ENCODE measurements around the gene PPP2R2B. TPM values are rescaled to one million over a fixed set of nuclear protein-coding genes. Genes with fewer than 3 reads are reported as not detected.

Gene PPP2R2B
- total RNA-seq, 4 donors from 2014 or later = 9.4 to 29.4 (median 20.7) TPM

DNA sequence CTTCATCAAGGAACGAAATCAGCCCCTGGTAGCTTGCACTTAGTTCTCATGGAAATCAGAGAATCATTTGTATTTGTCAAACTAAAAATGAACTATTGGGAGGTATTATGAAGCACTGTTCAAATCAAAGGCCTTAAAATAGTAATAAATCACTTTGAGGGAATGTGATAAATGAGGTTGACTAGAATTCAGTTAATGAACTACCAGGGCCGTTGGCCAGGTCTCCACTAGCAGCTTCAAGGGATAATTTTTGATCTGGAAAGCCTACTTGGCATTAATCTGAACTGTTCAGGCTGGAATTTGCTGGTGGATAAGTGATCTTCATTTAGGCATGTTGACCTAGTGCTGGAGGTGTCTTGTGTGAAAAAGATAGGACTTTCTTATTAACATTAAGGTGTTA lies 286.2 kb downstream of the PPP2R2B start:
- Histone ChIP-seq H3K27ac (no peak overlapping the region), H3K4me3 (no peak overlapping the region), H3K4me1 (no peaks in the 10 kb centered on the region), H3K27me3 (no peaks in the 10 kb centered on the region), H3K9me3 (no peaks in the 10 kb centered on the region), H3K36me3 (peaks cover 0 to 13% (median 0%) of the 10 kb centered on the region in 3 donors)
- DNase-seq (ENCODE audit: low spot score in 2 of 2) = no peak
- TF ChIP-seq POLR2A (IDR thresholded peaks at IDR 0.05) (no peak), EP300 (IDR thresholded peaks at IDR 0.05) (no peak)
- TF ChIP-seq, protein P1, sequence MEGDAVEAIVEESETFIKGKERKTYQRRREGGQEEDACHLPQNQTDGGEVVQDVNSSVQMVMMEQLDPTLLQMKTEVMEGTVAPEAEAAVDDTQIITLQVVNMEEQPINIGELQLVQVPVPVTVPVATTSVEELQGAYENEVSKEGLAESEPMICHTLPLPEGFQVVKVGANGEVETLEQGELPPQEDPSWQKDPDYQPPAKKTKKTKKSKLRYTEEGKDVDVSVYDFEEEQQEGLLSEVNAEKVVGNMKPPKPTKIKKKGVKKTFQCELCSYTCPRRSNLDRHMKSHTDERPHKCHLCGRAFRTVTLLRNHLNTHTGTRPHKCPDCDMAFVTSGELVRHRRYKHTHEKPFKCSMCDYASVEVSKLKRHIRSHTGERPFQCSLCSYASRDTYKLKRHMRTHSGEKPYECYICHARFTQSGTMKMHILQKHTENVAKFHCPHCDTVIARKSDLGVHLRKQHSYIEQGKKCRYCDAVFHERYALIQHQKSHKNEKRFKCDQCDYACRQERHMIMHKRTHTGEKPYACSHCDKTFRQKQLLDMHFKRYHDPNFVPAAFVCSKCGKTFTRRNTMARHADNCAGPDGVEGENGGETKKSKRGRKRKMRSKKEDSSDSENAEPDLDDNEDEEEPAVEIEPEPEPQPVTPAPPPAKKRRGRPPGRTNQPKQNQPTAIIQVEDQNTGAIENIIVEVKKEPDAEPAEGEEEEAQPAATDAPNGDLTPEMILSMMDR (IDR thresholded peaks at IDR 0.05) = no peak
- 68 to 77% methylated on average over 2 of the region's 2 CpGs for WGBS, 2 donors

DNA sequence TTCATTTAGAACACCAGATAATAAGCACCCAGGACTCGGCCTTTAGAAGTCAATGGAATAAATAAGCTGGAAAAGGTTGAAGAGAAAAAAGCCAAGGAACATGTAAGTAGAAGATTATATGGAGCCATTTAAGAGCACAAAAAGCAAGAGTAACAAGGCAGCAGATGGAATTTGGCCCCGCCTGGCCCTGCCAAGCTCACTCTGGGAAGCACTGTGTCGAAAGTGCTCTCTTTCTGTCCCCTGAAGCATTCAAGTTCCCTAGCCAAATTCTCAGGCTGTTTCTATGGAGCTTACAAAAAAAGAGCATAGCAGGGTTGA lies 289.6 kb downstream of the PPP2R2B start:
- whole genome bisulfite sequencing, 2 donors = 80 to 86% methylated on average over 3 of the region's 3 CpGs
- DNase-seq (ENCODE audit: low spot score in 2 of 2) = no peak
- no peaks in the 10 kb centered on the region for H3K4me1 ChIP-seq

DNA sequence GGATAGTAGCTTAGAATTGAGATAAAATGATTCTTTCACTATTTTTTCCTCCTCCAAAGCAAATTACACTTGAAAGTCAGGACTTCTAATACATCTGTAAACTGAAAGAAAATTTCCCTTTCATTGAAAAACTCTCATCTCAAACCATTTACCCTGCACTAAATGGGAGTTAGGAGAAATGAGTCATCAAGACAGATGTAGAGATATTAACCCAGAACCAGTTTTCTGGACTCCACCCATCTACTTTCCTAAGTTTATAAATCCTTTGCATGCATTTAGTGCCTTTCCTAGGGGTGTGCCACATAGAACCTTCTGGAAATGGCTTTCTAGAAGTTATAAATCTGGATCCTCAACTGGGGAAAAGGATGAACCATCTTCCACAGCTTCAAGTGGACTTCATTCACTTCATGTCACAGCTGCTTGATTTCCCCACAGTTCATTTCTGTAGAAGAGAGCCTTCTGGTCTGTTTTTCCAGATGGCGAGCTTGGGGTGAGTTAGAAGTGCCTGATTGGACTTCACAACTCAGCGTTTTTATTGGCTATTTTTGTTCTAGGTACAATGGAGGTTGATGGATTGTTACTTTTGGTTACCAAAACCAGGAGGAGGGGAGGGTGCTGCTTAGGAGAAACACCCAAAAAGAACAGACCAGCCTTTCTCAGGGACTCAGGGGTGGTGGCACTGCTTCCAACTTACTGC lies 290.1 kb downstream of the PPP2R2B start:
- no peak for DNase-seq (ENCODE audit: low spot score in 2 of 2)
- Histone ChIP-seq H3K36me3 (peaks cover 0 to 13% (median 0%) of the 10 kb centered on the region in 3 donors), H3K27me3 (no peaks in the 10 kb centered on the region), H3K27ac (no peak overlapping the region), H3K4me1 (no peaks in the 10 kb centered on the region), H3K9me3 (no peaks in the 10 kb centered on the region), H3K4me3 (no peak overlapping the region)
- TF ChIP-seq EP300 (IDR thresholded peaks at IDR 0.05) (no peak), POLR2A (IDR thresholded peaks at IDR 0.05) (no peak)
- TF ChIP-seq, protein P1 (IDR thresholded peaks at IDR 0.05) = no peak
- WGBS, 2 donors = 78 to 86% methylated on average over 2 of the region's 2 CpGs

More for the DNA sequence above, 289.6 kb downstream of the PPP2R2B start:
- no peak overlapping the region for H3K27ac ChIP-seq
- peaks cover 0 to 13% (median 0%) of the 10 kb centered on the region in 3 donors for H3K36me3 ChIP-seq
- H3K4me3 ChIP-seq = no peak overlapping the region
- no peaks in the 10 kb centered on the region for H3K9me3 ChIP-seq
- no peak for TF ChIP-seq EP300 (IDR thresholded peaks at IDR 0.05)
- TF ChIP-seq, protein P1 (IDR thresholded peaks at IDR 0.05) = no peak
- TF ChIP-seq POLR2A (IDR thresholded peaks at IDR 0.05) = no peak
- H3K27me3 ChIP-seq = no peaks in the 10 kb centered on the region

DNA sequence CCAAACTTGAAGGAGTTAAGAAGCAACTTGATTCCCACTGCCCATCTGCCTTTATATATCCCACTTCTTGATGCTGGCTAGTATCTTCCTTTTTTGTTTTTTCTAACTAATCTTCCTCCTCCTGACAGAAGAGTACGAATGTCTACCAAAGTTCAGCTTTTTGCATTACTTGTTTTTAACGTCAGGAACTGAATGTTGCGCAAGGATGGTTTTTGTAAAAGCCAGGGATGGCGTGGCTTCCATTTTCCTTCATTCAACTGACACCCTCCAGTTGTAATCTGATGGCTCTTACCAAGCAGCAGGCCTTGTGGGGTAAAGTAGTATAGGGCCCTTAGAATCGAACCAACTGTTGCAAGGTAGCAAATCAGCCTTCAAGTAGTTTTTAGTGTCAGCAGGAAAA lies 291.8 kb downstream of the PPP2R2B start:
- no peak overlapping the region for H3K27ac ChIP-seq
- DNase-seq (ENCODE audit: low spot score in 2 of 2) = no peak
- no peaks in the 10 kb centered on the region for H3K9me3 ChIP-seq
- no peaks in the 10 kb centered on the region for H3K27me3 ChIP-seq
- peaks cover 0 to 5% (median 0%) of the 10 kb centered on the region in 3 donors for H3K36me3 ChIP-seq
- no peak overlapping the region for H3K4me3 ChIP-seq
- 80 to 84% methylated on average over 5 of the region's 5 CpGs for WGBS, 2 donors
- no peak for TF ChIP-seq POLR2A (IDR thresholded peaks at IDR 0.05)
- TF ChIP-seq, protein P1 (IDR thresholded peaks at IDR 0.05) = no peak
- TF ChIP-seq EP300 (IDR thresholded peaks at IDR 0.05) = no peak
- no peaks in the 10 kb centered on the region for H3K4me1 ChIP-seq

DNA sequence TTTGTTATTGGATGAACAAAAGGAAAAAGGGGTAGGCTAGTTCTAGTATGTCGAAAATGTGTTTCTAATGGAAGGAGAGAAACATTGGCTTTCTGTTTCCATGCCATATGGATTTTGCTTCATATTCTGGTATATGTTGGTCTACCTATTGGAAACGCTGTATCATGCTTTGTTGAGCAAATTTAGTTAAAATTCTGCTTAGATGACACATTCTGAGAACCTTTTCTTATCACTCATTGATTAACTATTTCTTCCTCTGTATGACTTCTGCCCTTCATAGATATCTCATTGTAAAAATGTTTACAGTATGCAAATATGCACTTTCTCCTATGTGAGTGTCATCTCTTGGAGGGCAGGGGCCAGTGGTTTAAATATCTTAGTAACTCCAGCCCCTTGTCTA lies 293.8 kb downstream of the PPP2R2B start:
- Histone ChIP-seq H3K27me3 (no peaks in the 10 kb centered on the region), H3K27ac (no peak overlapping the region), H3K4me1 (no peaks in the 10 kb centered on the region), H3K36me3 (no peaks in the 10 kb centered on the region), H3K9me3 (no peaks in the 10 kb centered on the region), H3K4me3 (no peak overlapping the region)
- TF ChIP-seq, protein P1 (IDR thresholded peaks at IDR 0.05) = no peak
- no peak for TF ChIP-seq POLR2A (IDR thresholded peaks at IDR 0.05)
- no peak for TF ChIP-seq EP300 (IDR thresholded peaks at IDR 0.05)
- no peak for DNase-seq (ENCODE audit: low spot score in 2 of 2)
- 84 to 90% methylated on average over 2 of the region's 2 CpGs for WGBS, 2 donors
